ENCODE measurements around the gene PLEKHA1. TPM values are rescaled to one million over a fixed set of nuclear protein-coding genes. Genes with fewer than 3 reads are reported as not detected.

The PLEKHA1 gene
- total RNA-seq, 1 experiment from 2014 or later, result 30.6 TPM

DNA sequence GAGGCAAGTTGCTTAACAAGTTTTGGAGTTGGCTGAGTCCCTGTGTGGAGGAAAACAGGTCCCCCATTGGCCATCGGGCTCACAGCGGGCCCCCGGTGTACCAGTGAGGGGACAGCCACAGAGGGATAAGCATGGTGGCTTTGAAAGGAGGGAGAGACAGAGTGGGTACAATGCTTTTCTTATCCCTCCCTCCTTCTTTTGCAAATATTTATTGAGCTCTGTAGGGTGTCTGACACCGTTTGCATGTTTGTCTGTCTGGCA, 89.7 kb downstream of the PLEKHA1 start (continued):
- TF ChIP-seq CBX3 (IDR thresholded peaks at IDR 0.05; ENCODE audit: low read depth) (no peak), SIN3A (IDR thresholded peaks at IDR 0.05; ENCODE audit: low read depth) (no peak), REST (IDR thresholded peaks at IDR 0.05; ENCODE audit: low read depth) (no peak), ZFX (IDR thresholded peaks at IDR 0.05) (no peak), POLR2A (IDR thresholded peaks at IDR 0.05; ENCODE audit: borderline replicate concordance, extremely low read depth, insufficient read depth, insufficient read length) (no peak)

- Histone ChIP-seq H3K79me2 (ENCODE audit: insufficient read depth, low read length) (no peaks in the 10 kb centered on the region), H3K9me2 (ENCODE audit: insufficient read depth) (no peaks in the 10 kb centered on the region), H3K36me3 (ENCODE audit: control insufficient read depth in 1 of 2, insufficient read depth in 2 of 2, low read length in 2 of 2) (no peaks in the 10 kb centered on the region), H3K4me1 (ENCODE audit: control insufficient read depth in 1 of 2, insufficient read depth in 2 of 2, low read length in 2 of 2) (peaks cover 6 to 12% of the 10 kb centered on the region in 2 experiments; a peak in 3 of 4 replicates), H3K27ac (ENCODE audit: low read depth, low read length) (no peak overlapping the region), H3K27me3 (ENCODE audit: insufficient read depth, low read length) (peaks cover 32% of the 10 kb centered on the region; the same call in 1 of the 2 replicates), H3K9ac (ENCODE audit: low read length) (no peak overlapping the region), H3K4me3 (replicated peaks in 1 of 2; ENCODE audit: low read depth in 1 of 2, low read length in 2 of 2) (no peak overlapping the region), H3K4me2 (ENCODE audit: low read length) (no peak overlapping the region), H3K9me3 (ENCODE audit: control insufficient read depth in 1 of 2, insufficient read depth in 1 of 2, low read depth in 1 of 2, low read length in 2 of 2) (no peaks in the 10 kb centered on the region), H2AFZ (ENCODE audit: low read depth, low read length, poor library complexity, severe bottlenecking) (no peak overlapping the region), H4K20me1 (ENCODE audit: insufficient read depth) (no peaks in the 10 kb centered on the region)
- intact Hi-C loops (cut with micrococcal nuclease), result no loop called here
- ChIA-PET POLR2A (no interaction called here), RAD21 (ENCODE audit: low non-redundant PET in 1 of 2, low total read pairs in 2 of 2, uncharacterized antibody in 2 of 2, unreplicated experiment in 2 of 2) (no interaction called here), CTCF (no interaction called here)
- ATAC-seq (no peak), DNase-seq (ENCODE audit: low read depth, low spot score) (no peak)
- TF ChIP-seq TCF7L2 (IDR thresholded peaks at IDR 0.05; ENCODE audit: borderline replicate concordance, extremely low read depth, insufficient read depth, insufficient read length) (no peak), POLR2A (IDR thresholded peaks at IDR 0.05; ENCODE audit: borderline replicate concordance, extremely low read depth, insufficient read depth, insufficient read length) (no peak), ZNF274 (IDR thresholded peaks at IDR 0.05; ENCODE audit: low read depth, low read length) (no peak), ZFX (IDR thresholded peaks at IDR 0.05) (no peak), EZH2 (IDR thresholded peaks at IDR 0.05) (no peak), CBX3 (IDR thresholded peaks at IDR 0.05; ENCODE audit: low read depth) (no peak), SIN3A (IDR thresholded peaks at IDR 0.05; ENCODE audit: low read depth) (no peak)
- TF ChIP-seq, protein P1, sequence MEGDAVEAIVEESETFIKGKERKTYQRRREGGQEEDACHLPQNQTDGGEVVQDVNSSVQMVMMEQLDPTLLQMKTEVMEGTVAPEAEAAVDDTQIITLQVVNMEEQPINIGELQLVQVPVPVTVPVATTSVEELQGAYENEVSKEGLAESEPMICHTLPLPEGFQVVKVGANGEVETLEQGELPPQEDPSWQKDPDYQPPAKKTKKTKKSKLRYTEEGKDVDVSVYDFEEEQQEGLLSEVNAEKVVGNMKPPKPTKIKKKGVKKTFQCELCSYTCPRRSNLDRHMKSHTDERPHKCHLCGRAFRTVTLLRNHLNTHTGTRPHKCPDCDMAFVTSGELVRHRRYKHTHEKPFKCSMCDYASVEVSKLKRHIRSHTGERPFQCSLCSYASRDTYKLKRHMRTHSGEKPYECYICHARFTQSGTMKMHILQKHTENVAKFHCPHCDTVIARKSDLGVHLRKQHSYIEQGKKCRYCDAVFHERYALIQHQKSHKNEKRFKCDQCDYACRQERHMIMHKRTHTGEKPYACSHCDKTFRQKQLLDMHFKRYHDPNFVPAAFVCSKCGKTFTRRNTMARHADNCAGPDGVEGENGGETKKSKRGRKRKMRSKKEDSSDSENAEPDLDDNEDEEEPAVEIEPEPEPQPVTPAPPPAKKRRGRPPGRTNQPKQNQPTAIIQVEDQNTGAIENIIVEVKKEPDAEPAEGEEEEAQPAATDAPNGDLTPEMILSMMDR (IDR thresholded peaks at IDR 0.05 in 2 of 3, conservative IDR thresholded peaks at IDR 0.05 in 1 of 3; ENCODE audit: borderline replicate concordance in 1 of 3, insufficient read depth in 1 of 3, low read depth in 2 of 3, low read length in 2 of 3), result no peak
- no TSS peak for BruUV-seq (replicated peaks)
Observed at GRCh38 chr10:122464586-122464985, 90.1 kb downstream of the PLEKHA1 start.
